Eye (tissue), 1 donor: ENCODE measurements around the gene SPINK4.

Experiments used
- DNase-seq: peaks from one replicate; pipeline ENCODE4 v3.0.0-alpha.2; 2015

SPINK4 gene

DNA sequence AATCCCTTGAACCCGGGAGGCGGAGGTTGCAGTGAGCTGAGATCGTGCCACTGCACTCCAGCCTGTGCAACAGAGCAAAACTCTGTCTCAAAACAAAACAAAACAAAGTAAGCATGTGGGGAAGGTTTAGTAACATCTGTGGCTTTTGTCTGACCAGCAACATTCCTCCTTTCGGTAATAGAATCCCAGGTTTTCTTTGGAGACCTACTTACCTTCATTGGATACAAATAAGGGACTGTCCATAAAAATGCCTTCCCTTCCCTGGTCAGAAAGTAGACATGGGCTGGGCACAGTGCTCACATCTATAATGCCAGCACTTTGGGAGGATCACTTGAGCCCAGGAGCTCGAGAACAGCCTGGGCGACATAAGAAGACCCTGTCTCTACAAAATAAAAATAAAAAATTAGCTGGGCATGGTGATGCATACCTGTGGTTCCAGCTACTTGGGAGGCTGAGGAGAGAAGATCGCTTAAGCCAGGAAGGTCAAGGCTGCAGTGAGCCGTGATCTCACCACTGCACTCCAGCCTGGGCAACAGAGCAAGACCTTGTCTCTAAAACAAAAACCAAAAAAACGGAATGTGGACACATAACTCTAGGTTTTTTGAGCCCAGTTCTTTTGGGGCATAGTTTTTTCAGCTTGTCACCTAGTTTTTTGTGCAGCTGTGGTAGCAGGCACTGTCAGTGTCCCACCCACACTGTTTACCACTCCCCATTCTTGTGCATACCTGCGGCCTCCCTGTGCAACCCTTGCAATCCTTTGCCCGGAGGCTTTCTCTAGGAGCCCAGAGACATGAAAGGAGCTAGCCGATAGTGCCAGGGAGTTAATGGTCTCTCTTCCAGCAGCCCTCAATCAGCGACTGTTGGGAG is 9.0 kb upstream of the SPINK4 start:
- DNase-seq: no peak

DNA sequence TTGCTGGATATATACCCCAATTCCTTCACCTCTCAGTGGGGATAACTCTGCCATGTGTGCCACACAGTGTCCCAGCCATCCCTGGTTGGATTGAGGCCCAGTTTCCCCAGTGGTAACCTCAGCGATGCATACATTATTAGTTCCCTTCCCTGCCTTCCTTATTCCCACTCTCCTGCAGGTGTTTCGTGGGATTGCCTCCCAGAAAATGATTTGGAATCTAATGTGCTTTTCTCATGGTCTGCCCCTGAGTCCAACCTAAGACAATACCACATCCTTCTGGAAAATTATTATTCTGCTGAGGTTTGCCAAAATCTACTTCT is 8.4 kb upstream of the SPINK4 start:
- no peak for DNase-seq

GRCh38 chr9:33232815-33233214 is 7.2 kb upstream of the SPINK4 start:
- DNase-seq: no peak

DNA sequence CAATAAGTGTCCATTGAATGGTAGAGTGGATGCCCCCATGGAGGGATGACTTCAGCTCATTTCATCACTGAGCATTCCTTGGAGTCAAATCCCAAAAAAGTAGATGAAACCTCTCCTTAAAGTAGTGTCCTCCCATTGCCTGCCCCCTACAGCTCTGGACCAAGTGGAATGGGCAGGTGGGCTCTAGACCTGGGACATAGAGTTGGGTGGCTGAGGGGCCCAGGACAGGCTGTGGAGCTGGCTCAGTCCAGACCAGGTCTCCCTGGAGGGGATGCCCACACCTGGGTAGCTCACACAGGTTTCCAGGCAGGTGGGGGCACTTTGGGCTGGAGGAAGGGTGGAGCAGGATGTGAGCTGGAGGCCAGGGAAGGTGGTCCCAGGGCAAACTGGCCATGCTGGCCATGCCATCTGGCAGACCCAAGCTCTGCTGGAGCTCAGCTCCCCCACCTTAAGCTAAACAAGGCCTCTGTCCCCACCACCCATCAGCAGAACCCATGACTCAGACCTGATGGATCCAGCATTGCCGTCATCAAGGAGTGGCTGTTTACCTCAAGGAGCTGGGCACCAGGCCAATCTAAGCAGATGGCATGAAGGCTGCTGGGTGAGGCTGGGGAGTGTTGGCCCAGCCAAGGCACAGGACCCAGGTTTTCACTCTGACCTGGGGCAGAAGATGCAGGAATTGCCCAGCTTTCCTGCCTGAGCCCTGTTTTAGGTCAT is 6.2 kb upstream of the SPINK4 start:
- no peak for DNase-seq

DNA sequence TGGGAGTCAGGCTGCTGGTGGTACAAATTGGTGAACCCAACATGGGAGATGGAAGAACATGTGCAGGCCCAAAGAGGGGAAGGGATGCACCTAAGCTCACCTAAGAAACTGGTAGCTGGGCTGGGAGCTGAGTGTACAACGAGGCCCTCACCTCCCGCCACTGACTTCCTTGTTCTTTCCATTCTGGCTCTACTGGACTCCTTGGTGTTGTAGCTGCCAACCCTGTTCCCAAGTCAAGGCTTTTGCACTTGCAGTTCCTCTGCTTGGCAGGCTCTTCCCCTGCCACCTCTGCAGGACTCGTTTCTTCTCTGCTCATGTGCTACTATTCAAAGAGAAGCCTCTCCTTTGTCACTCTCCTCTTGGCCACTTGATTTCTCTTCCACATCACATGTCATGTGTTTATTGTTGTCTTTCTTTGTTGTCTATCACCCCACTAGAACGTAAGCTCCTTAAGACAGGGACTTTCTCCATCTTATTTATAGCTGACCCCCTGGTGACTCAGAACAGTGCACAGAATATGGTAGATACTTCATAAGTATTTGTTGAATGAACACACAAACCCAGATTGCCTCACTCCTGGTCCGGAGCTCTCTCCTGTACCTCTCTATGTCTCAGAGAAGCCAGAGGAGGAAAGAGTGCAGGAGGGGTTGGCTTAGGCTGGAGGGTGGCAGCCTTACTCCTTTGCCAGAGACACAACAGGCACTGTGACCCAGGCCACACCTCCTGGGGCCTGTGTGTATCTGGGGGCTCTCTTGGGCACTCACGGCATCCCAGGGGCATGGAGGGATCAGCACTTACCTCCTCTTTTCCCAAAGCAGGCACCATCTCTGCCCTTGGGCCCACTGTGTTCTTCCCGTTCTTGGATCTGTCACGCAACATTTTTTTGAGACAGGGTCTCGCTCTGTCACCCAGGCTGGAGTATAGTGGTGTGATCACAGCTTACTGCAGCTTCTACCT is 5.2 kb upstream of the SPINK4 start:
- DNase-seq: no peak

- no peak for DNase-seq
These were observed 3.4 kb upstream of the SPINK4 start for GRCh38 chr9:33236571-33236970.

DNA sequence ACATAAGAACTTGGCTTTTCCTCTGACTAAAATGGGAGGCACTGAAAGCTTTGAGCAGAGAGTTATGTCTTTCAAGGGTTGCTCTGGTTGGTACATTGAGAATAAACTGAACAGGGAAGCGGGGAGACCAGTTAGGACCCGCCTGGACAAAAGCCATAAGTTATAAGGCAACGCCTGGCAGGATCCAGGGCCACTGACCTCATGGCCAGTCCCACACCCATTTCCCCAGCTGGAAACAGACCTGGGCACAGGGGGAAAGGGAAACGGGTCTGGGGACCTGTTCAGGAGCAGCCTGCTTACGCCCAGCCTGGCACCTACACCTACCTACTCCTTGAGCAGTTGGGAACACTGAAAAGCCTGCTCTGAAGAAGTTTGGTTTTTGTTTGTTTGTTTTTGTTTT is 1.3 kb downstream of the SPINK4 start:
- no peak for DNase-seq

DNA sequence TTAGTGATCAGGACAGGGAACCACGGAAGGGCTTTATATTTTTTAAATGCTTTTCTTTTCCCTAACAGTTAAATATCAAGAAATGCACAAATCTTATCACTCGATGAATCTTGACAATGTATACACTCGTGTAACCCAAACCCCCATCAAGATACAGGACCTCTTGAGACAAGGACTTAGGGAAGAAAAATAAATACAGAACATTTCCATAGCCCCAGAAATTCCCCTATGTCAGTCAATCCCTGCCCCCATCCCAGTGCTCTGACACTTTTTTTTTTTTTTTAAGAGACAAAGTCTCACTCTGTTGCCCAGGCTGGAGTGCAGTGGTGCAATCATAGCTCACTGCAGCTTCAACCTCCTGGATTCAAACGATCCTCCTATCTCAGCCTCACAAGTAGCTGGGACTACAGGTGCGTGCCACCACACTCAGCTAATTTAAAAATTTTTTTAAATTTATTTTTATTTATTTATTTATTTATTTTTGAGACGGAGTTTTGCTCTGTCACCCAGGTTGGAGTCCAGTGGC is 2.7 kb downstream of the SPINK4 start:
- no peak for DNase-seq

GRCh38 chr9:33244137-33244784 is 4.3 kb downstream of the SPINK4 start:
- DNase-seq: no peak

- DNase-seq: no peak
These were observed 5.4 kb downstream of the SPINK4 start for GRCh38 chr9:33245341-33245740.

- DNase-seq: no peak
These were observed 6.4 kb downstream of the SPINK4 start for GRCh38 chr9:33246269-33246860.

GRCh38 chr9:33248606-33249005 is 8.6 kb downstream of the SPINK4 start:
- DNase-seq: no peak

DNA sequence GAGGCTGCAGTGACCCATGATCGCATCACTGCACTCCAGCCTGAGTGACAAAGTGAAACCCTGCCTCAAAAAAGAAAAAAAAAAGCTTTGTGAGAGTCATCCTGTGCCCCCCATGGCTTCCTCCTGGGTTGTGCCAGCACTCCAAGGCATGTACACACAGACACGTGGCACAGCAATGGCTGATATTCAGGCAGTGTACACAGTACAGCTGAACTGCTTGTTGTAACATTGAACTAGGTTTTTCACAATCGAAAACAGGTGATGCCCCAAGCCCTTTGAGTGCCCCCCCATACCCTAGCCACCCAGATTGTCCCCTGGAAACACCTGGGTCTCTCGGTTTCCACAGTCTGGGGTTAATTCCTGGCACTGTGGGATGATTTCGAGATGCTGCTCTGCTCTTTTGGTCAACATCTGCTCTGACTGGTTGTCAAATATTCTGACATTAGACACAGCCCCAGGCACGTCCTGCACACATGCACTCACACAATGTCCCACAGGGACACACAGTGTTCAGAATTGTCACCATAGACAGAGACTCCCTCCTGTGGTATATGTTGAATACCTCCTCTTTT is 9.2 kb downstream of the SPINK4 start:
- no peak for DNase-seq

DNA sequence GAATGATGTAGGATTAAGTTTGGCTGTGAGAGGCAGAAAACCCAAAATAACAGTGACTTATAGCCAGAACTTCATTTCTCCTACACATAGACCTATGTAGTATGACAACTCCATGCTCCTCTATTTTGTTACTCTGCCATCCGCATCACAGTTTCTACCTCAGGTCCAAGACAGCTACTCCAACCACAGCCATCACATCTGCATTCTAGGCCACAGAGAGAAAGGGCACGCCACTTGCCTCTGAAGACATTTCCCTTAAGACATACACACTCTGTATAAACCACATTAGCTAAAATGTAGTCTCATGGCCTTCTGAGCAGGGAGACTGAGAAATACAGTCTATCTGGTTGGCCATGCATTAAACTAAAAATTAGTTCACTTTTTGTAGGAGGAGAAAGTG is 10.0 kb downstream of the SPINK4 start:
- DNase-seq: no peak

GRCh38 chr9:33250458-33250995 is 10.6 kb downstream of the SPINK4 start:
- no peak for DNase-seq

GRCh38 chr9:33254211-33254610 is 14.2 kb downstream of the SPINK4 start:
- DNase-seq: no peak

- DNase-seq: no peak
These were observed 15.0 kb downstream of the SPINK4 start for GRCh38 chr9:33255014-33255413.

GRCh38 chr9:33255471-33255870 is 15.5 kb downstream of the SPINK4 start:
- no peak for DNase-seq

DNA sequence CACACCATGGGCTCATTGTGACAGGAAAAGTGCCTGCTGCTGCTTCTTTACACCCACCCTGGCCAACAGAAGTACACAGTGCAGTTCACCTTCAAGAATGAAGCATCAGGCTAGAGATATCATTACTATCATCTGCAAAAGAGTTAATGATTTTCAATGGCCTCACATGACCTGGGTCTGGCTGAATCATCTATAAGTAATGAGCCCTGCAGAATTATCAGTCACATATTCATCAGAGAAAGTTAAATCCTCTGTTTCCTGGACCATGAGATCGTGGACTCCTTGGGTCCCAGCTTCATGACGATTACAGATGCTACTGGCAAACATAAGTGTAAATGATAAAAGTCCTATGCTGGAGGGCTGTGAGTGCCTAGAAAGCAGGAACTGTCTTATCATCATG is 16.3 kb downstream of the SPINK4 start:
- DNase-seq: no peak

GRCh38 chr9:33257276-33257675 is 17.3 kb downstream of the SPINK4 start:
- no peak for DNase-seq

DNA sequence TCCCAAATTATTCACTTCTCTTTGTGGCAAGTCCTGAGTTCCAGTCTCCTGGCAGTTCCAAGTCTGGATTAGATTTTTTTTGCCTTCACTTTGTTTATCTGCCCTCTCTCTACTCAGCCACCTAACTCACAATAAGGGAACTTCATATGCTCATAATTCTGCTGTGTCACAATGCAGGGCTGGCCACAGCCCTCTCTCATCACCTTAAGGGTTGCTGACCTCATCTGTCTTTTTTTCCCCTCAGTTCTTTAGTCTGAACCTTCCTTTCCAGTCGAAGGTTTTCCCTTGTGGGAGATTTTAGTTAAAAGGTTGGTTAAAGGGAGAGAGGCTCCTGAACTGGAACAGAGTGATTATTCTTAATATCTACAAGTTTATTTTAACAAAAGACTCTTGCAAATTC is 20.4 kb downstream of the SPINK4 start:
- DNase-seq: no peak
